GM12878 (cell line): ENCODE data around the gene RAD23B. TPM values are rescaled to one million over a fixed set of nuclear protein-coding genes. Genes with fewer than 3 reads are reported as not detected.

Experiments used
- ATAC-seq: fragments of 200-7000 bp; cut with Tn5 transposase; 3 replicates; pipeline ENCODE4 v1.9.1; 2020; ENCODE audit warnings: mild to moderate bottlenecking, moderate library complexity
- BruUV-seq: library from RNA; stranded (reverse); fragments of 400-500 nt; replicated peaks from 2 replicates; lab custom pipeline; 2021; lab: Mats Ljungman, UMichigan
- CTCF ChIA-PET: fragments of 300-600 bp; sonication (Branson Sonifier 250); formaldehyde crosslinking; extraction: SDS; loops from one replicate; lab custom pipeline; 2021; ENCODE audit warnings: inconsistent platforms; lab: Yijun Ruan, JAX
- POLR2A ChIA-PET: fragments of 350-600 bp; formaldehyde crosslinking; extraction: SDS; loops from one replicate; lab custom pipeline; 2021; ENCODE audit warnings: inconsistent platforms; lab: Charles Lee
- RAD21 ChIA-PET: fragments of 300-600 bp; sonication (Branson Sonifier 250); formaldehyde crosslinking; loops from one replicate; lab custom pipeline; 2023; ENCODE audit warnings: antibody characterized with exemption; ENCODE audit not compliant: unreplicated experiment; lab: Charles Lee
- SMC1A ChIA-PET: fragments of 300-600 bp; sonication (Branson Sonifier 250); formaldehyde crosslinking; loops from one replicate; lab custom pipeline; 2023; ENCODE audit not compliant: unreplicated experiment, uncharacterized antibody; lab: Charles Lee
- DNase-seq: peaks from one replicate; pipeline ENCODE4 v3.0.0-alpha.2; 2011; ENCODE audit warnings: low read depth, low spot score
- FAIRE-seq: peaks from 3 replicates; lab custom pipeline; 2011; peaks lifted over from hg19 to GRCh38; lab: Jason Lieb, UNC
- H2AFZ ChIP-seq: 2 replicates; pipeline ENCODE4 v1.6.0; 2011; ENCODE audit warnings: low read depth, low read length, control low read depth; ENCODE audit not compliant: control insufficient read depth
- H3K27ac ChIP-seq: 2 replicates; pipeline ENCODE4 v1.5.1; 2011; ENCODE audit warnings: control low read depth; ENCODE audit not compliant: control insufficient read depth, insufficient read depth
- H3K27me3 ChIP-seq, 2 experiments: replicated peaks in 1 of 2; 2 replicates each; pipeline versions ENCODE4 v1.6.0 to v1.6.1; 2011; ENCODE audit warnings: low read length in 1 of 2; ENCODE audit not compliant: control insufficient read depth in 2 of 2, insufficient read depth in 2 of 2
- H3K36me3 ChIP-seq, 2 experiments: 2 replicates each; pipeline ENCODE4 v1.5.1; 2011; ENCODE audit warnings: low read length in 1 of 2; ENCODE audit not compliant: control insufficient read depth in 2 of 2, insufficient read depth in 2 of 2
- H3K4me1 ChIP-seq: 2 replicates; pipeline ENCODE4 v1.6.1; 2011; ENCODE audit warnings: mild to moderate bottlenecking, low read length, moderate library complexity, mixed read lengths; ENCODE audit not compliant: control insufficient read depth, insufficient read depth
- H3K4me2 ChIP-seq: 2 replicates; pipeline ENCODE4 v1.6.0; 2011; ENCODE audit warnings: control low read depth; ENCODE audit not compliant: control insufficient read depth, insufficient read depth
- H3K4me3 ChIP-seq: fragments of 200-600 bp; sonication (generic); 2 replicates; pipeline ENCODE4 v1.5.1; 2016
- H3K79me2 ChIP-seq: 2 replicates; pipeline ENCODE4 v1.6.0; 2011; ENCODE audit warnings: low read length; ENCODE audit not compliant: control insufficient read depth, insufficient read depth
- H3K9ac ChIP-seq: 2 replicates; pipeline ENCODE4 v1.8.0; 2011; ENCODE audit warnings: low read length, control low read depth, mixed read lengths; ENCODE audit not compliant: control insufficient read depth, insufficient read depth
- H3K9me3 ChIP-seq: replicated peaks from 3 replicates; pipeline ENCODE4 v1.5.1; 2011; ENCODE audit warnings: mild to moderate bottlenecking, low read length; ENCODE audit not compliant: control insufficient read depth, insufficient read depth
- H4K20me1 ChIP-seq: 2 replicates; pipeline ENCODE4 v1.6.0; 2011; ENCODE audit not compliant: control insufficient read depth, insufficient read depth
- ATF7 ChIP-seq: fragments of 450-650 bp; IDR thresholded peaks from 2 replicates; pipeline ENCODE4 v1.6.1; 2016; ENCODE audit warnings: low read depth, mild to moderate bottlenecking
- NBN ChIP-seq: fragments of 450-650 bp; IDR thresholded peaks from 2 replicates; pipeline ENCODE4 v1.6.1; 2016
- POLR2AphosphoS2 ChIP-seq: IDR thresholded peaks from 2 replicates; pipeline ENCODE4 v1.6.1; 2011; ENCODE audit warnings: low read depth, mild to moderate bottlenecking, low read length, improper control_type of control experiment, moderate library complexity
- SMAD5 ChIP-seq: IDR thresholded peaks from 2 replicates; pipeline ENCODE4 v1.6.1; 2016; ENCODE audit warnings: antibody characterized with exemption, low read depth
- YY1 ChIP-seq: IDR thresholded peaks from 2 replicates; pipeline ENCODE4 v1.6.1; 2011; ENCODE audit warnings: low read depth, mild to moderate bottlenecking, low read length
- ZBTB4 ChIP-seq: fragments of 450-650 bp; formaldehyde crosslinking; IDR thresholded peaks from 2 replicates; pipeline ENCODE4 v1.4.0; 2022; ENCODE audit warnings: mild to moderate bottlenecking, moderate library complexity
- WGBS: methylation state at CpG from one replicate; pipeline ENCODE4 v1.1.6; 2016; ENCODE audit warnings: low lambda C conversion rate; ENCODE audit not compliant: insufficient replicate concordance, insufficient coverage; ENCODE audit errors: missing lambda C conversion rate; 5-methylcytosine and 5-hydroxymethylcytosine counted together
- in situ Hi-C: fragments of 300-500 bp; cut with MboI; formaldehyde crosslinking; loops from 9 replicates; pipeline ENCODE4 v1.14.3; 2018; ENCODE audit warnings: mixed read lengths
- intact Hi-C: fragments of 100-400 bp; cut with micrococcal nuclease; formaldehyde crosslinking; loops from one replicate; pipeline ENCODE4 v1.14.2; 2022; ENCODE audit not compliant: unreplicated experiment
- polyA plus RNA-seq, 11 experiments: library from polyadenylated mRNA; depleted of rRNA in 4 of 11; unstranded in 6 of 11; stranded (reverse) in 5 of 11; fragments of >200 nt; fragmentation: Nextera tagmentation in 4 of 11; fragmentation: Illumina TruSeq in 1 of 11; extraction: Ambion mirVana in 4 of 11; extraction: Trizol in 1 of 11; gene quantifications; 1 replicate in 1 of 11; 2 replicates in 10 of 11; pipeline versions ENCODE4 v1.2.1 to v1.2.3, GENCODE V29; 2011 to 2016; ENCODE audit warnings: inconsistent platforms in 2 of 11, missing spikeins in 2 of 11, low read depth in 1 of 11
- total RNA-seq, 4 experiments: library from RNA; depleted of rRNA in 3 of 4; stranded (reverse); fragments of >200 nt in 3 of 4; fragmentation: Illumina TruSeq in 1 of 4; extraction: Trizol in 1 of 4; gene quantifications; 2 replicates each; pipeline versions ENCODE4 v1.2.1 to v1.2.3, GENCODE V29; 2013 to 2021

Gene RAD23B
- total and polyA plus RNA-seq, 10 of the 15 experiments (the other 5 are each of a cell fraction or from before 2014, with no cell fraction given): 10.3 to 256 (median 54.6) TPM

GRCh38 chr9:107279086-107279485 lies 4.0 kb upstream of the RAD23B start (continued):
- no peak for TF ChIP-seq ZBTB4
- TF ChIP-seq YY1: no peak
- TF ChIP-seq NBN: no peak
- TF ChIP-seq SMAD5: no peak
- TF ChIP-seq, all 136 proteins: peak for 0

GRCh38 chr9:107280543-107280942 lies 2.5 kb upstream of the RAD23B start:
- H2AFZ ChIP-seq: no peak overlapping the region
- H3K9ac ChIP-seq: no peak overlapping the region
- no peaks in the 10 kb centered on the region for H3K36me3 ChIP-seq
- FAIRE-seq (no peak), DNase-seq (no peak), ATAC-seq (no peak)
- no peak overlapping the region for H3K27ac ChIP-seq
- intact Hi-C loops (loop anchor here (5.0 to 10.0 kb wide), 2 partner anchors 108 to 246 kb away; no protein-coding TSS in a partner anchor), in situ Hi-C loops (no loop called here)
- RAD21 ChIA-PET: interaction anchor here (0.8 to 6.9 kb wide), 7 partner anchors 11 to 106 kb away, joined by 3 to 84 read pairs (median 10); no protein-coding TSS in a partner anchor
- SMC1A ChIA-PET: interaction anchor here (1.5 to 8.7 kb wide), 10 partner anchors 11 to 107 kb away, joined by 3 to 104 read pairs (median 7); no protein-coding TSS in a partner anchor
- CTCF ChIA-PET: interaction anchor here (1.5 to 3.1 kb wide), 4 partner anchors 10 to 41 kb away, joined by 6 to 17 read pairs (median 16); no protein-coding TSS in a partner anchor
- H3K4me3 ChIP-seq: no peak overlapping the region
- H3K9me3 ChIP-seq: no peaks in the 10 kb centered on the region
- TF ChIP-seq POLR2AphosphoS2 (no peak), ATF7 (0 out of 2 replicates have a peak, but pooled peaks have one; percentile 25)
- POLR2A ChIA-PET: interaction anchor here (0.6 to 4.5 kb wide), 5 partner anchors 10 to 74 kb away, joined by 4 to 39 read pairs (median 12); no protein-coding TSS in a partner anchor
- no peaks in the 10 kb centered on the region for H4K20me1 ChIP-seq
- BruUV-seq: no TSS peak
- H3K4me2 ChIP-seq: no peak overlapping the region
- peaks cover 10% of the 10 kb centered on the region for H3K4me1 ChIP-seq
- H3K79me2 ChIP-seq: peaks cover 25% of the 10 kb centered on the region
- no peaks in the 10 kb centered on the region for H3K27me3 ChIP-seq
- WGBS: 100% methylated on average over 3 of the region's 3 CpGs
